Progenitor cell of endocrine pancreas (in vitro differentiated cells): ENCODE data around the gene UTP3. TPM values are rescaled to one million over a fixed set of nuclear protein-coding genes. Genes with fewer than 3 reads are reported as not detected.

Source experiments
- DNase-seq: peaks from one replicate; pipeline ENCODE4 v3.0.0; 2021; ENCODE audit warnings: low spot score; ENCODE audit not compliant: unreplicated experiment
- H3K27ac Mint-ChIP-seq: 2 replicates; pipeline ENCODE4 v1.8.0; 2021; ENCODE audit warnings: mild to moderate bottlenecking, moderate library complexity, mixed read lengths
- H3K27me3 Mint-ChIP-seq: 2 replicates; pipeline ENCODE4 v1.8.0; 2021; ENCODE audit warnings: mixed read lengths
- H3K36me3 Mint-ChIP-seq: 2 replicates; pipeline ENCODE4 v1.8.0; 2022; ENCODE audit warnings: mixed read lengths; ENCODE audit not compliant: insufficient read depth
- H3K4me1 Mint-ChIP-seq: 2 replicates; pipeline ENCODE4 v1.8.0; 2021; ENCODE audit warnings: low read depth, mixed read lengths
- H3K4me3 Mint-ChIP-seq: 2 replicates; pipeline ENCODE4 v1.8.0; 2021; ENCODE audit warnings: low read depth, mild to moderate bottlenecking, moderate library complexity, mixed read lengths
- H3K9me3 Mint-ChIP-seq: 2 replicates; pipeline ENCODE4 v1.8.0; 2021; ENCODE audit warnings: low read depth, mixed read lengths
- total RNA-seq: library from RNA; stranded (reverse); gene quantifications from 2 replicates; pipeline ENCODE4 v1.2.1, GENCODE V29; 2021
- TF ChIP-seq, protein P1 (sequence below): fragments of 200-600 bp; sonication (generic); IDR thresholded peaks from one replicate; pipeline ENCODE4 v1.5.0; 2021; ENCODE audit warnings: antibody characterized with exemption, mild to moderate bottlenecking; ENCODE audit not compliant: unreplicated experiment

UTP3 gene
- total RNA-seq, 1 donor from 2014 or later, result 25.5 TPM

DNA sequence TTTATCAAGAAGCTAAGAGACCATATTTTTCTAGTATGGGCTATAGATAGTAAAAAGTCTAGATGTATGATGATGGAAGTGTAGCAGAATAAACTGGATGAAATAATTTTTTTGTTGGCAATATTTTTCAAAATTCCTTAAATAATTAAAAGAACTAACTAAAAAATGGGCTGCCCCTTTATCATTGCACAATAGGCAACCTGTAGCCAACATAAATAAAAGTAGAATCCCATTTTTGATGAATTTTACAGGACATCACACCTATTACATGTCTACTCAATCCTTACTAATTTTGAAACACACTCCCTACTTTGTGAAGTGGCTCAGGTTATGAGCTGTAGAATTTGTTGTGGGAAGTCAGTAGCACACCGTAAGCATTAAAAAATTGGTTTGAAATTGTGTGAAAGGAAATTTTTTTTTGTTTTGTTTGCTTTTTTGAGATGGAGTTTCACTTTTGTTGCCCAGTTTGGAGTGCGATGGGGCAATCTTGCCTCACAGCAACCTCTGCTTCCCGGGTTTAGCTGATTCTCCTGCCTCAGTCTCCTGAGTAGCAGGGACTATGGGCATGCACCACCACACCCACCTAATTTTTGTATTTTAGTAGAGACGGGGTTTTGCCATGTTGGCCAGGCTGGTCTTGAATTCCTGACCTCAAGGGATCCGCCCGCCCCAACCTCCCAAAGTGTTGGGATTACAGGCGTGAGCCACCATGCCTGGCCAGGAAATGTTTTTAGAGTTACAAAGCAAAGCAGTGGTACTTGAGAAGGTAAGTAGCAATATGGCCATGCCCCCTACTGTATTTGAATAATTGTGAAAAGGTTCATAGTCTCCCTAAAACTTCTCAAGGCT is 24.5 kb downstream of the UTP3 start:
- H3K27ac Mint-ChIP-seq, result no peak overlapping the region
- peaks cover 24% of the 10 kb centered on the region for H3K4me1 Mint-ChIP-seq
- H3K4me3 Mint-ChIP-seq, result no peak overlapping the region
- H3K9me3 Mint-ChIP-seq, result no peaks in the 10 kb centered on the region
- TF ChIP-seq, protein P1, sequence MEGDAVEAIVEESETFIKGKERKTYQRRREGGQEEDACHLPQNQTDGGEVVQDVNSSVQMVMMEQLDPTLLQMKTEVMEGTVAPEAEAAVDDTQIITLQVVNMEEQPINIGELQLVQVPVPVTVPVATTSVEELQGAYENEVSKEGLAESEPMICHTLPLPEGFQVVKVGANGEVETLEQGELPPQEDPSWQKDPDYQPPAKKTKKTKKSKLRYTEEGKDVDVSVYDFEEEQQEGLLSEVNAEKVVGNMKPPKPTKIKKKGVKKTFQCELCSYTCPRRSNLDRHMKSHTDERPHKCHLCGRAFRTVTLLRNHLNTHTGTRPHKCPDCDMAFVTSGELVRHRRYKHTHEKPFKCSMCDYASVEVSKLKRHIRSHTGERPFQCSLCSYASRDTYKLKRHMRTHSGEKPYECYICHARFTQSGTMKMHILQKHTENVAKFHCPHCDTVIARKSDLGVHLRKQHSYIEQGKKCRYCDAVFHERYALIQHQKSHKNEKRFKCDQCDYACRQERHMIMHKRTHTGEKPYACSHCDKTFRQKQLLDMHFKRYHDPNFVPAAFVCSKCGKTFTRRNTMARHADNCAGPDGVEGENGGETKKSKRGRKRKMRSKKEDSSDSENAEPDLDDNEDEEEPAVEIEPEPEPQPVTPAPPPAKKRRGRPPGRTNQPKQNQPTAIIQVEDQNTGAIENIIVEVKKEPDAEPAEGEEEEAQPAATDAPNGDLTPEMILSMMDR, result no peak
- no peak for DNase-seq
- H3K27me3 Mint-ChIP-seq, result no peaks in the 10 kb centered on the region
- peaks cover 2% of the 10 kb centered on the region for H3K36me3 Mint-ChIP-seq

- TF ChIP-seq, protein P1, result no peak
- Mint-ChIP-seq H3K4me1 (peaks cover 24% of the 10 kb centered on the region), H3K9me3 (no peaks in the 10 kb centered on the region), H3K4me3 (no peak overlapping the region), H3K27me3 (no peaks in the 10 kb centered on the region), H3K36me3 (peaks cover 2% of the 10 kb centered on the region), H3K27ac (no peak overlapping the region)
- DNase-seq, result no peak
Observed at GRCh38 chr4:70713453-70714078, 25.2 kb downstream of the UTP3 start.

DNA sequence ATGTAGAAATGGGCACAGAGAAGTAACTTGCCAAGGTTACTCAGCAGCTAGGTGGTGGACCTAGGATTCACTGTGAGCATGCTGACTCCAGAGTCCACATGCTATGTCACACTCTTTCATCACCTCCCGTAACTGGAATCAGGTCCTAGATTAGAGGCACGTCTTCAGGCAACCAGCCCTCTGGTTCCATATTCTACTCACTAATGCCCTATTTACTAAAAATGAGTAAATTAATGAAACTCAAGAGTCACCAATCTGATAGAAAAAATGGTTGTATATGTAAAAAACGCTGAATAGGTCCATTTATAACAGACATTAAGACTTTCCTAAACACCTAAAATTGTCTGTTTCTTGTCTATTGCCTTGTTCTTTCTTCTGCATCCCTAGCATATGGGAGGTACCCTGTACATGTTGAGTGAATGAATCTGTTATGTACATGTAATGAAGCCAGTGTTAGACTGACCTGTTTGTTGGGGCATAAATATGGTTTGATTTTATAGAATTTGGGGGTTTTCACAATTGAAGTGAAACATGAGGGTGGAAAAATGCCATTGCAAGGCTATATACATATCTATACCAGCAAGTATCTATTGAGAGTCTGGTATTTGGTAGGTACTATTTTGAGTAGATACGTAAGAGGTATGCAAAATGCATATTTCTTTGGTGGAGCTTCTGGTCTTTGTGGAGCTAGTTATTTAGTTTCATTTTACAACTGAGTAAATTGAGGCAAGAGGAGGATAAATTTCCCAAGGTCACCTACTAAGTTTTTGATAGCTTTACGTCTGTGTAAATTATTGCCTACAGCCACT is 26.0 kb downstream of the UTP3 start:
- Mint-ChIP-seq H3K9me3 (no peaks in the 10 kb centered on the region), H3K27ac (no peak overlapping the region), H3K4me3 (no peak overlapping the region), H3K4me1 (peaks cover 24% of the 10 kb centered on the region), H3K36me3 (peaks cover 2% of the 10 kb centered on the region), H3K27me3 (no peaks in the 10 kb centered on the region)
- TF ChIP-seq, protein P1, result no peak
- DNase-seq, result no peak

GRCh38 chr4:70715097-70715496 is 26.8 kb downstream of the UTP3 start:
- no peaks in the 10 kb centered on the region for H3K9me3 Mint-ChIP-seq
- peaks cover 2% of the 10 kb centered on the region for H3K36me3 Mint-ChIP-seq
- TF ChIP-seq, protein P1, result no peak
- H3K4me3 Mint-ChIP-seq, result no peak overlapping the region
- DNase-seq, result no peak
- H3K4me1 Mint-ChIP-seq, result peaks cover 17% of the 10 kb centered on the region
- H3K27me3 Mint-ChIP-seq, result no peaks in the 10 kb centered on the region
- H3K27ac Mint-ChIP-seq, result no peak overlapping the region
